WTC11 (cell line): Measurements from ENCODE around the gene KIRREL2. TPM values are rescaled to one million over a fixed set of nuclear protein-coding genes. Genes with fewer than 3 reads are reported as not detected.

ENCODE experiments used
- ATAC-seq: fragments of 200-7000 bp; cut with Tn5 transposase; 2 replicates; pipeline ENCODE4 v1.10.0; 2021; ENCODE audit warnings: mild to moderate bottlenecking, moderate library complexity
- CTCF ChIA-PET: fragments of 300-600 bp; sonication (Branson Sonifier 250); formaldehyde crosslinking; loops from one replicate; lab custom pipeline; 2021; ENCODE audit warnings: antibody characterized with exemption; lab: Charles Lee
- POLR2A ChIA-PET: fragments of 350-600 bp; sonication (Branson Sonifier 250); formaldehyde crosslinking; loops from one replicate; lab custom pipeline; 2021; ENCODE audit warnings: antibody characterized with exemption; lab: Charles Lee
- DNase-seq: peaks from one replicate; pipeline ENCODE4 v3.0.0; 2021; ENCODE audit warnings: low spot score
- H3K27ac Mint-ChIP-seq: 2 replicates; pipeline ENCODE4 v1.8.0; 2021; ENCODE audit warnings: mixed read lengths
- H3K27me3 Mint-ChIP-seq: 2 replicates; pipeline ENCODE4 v1.8.0; 2021; ENCODE audit warnings: low read depth, mild to moderate bottlenecking, moderate library complexity, mixed read lengths
- H3K36me3 Mint-ChIP-seq: 2 replicates; pipeline ENCODE4 v1.8.0; 2021; ENCODE audit warnings: mixed read lengths
- H3K4me1 Mint-ChIP-seq: 2 replicates; pipeline ENCODE4 v1.8.0; 2022; ENCODE audit warnings: mixed read lengths
- H3K4me3 Mint-ChIP-seq: 2 replicates; pipeline ENCODE4 v1.8.0; 2021; ENCODE audit warnings: mild to moderate bottlenecking, moderate library complexity, mixed read lengths
- H3K9me3 Mint-ChIP-seq: 2 replicates; pipeline ENCODE4 v1.8.0; 2021; ENCODE audit warnings: mixed read lengths
- AFF4 ChIP-seq: sonication (generic); formaldehyde crosslinking; IDR thresholded peaks from 2 replicates; pipeline ENCODE4 v1.8.1; 2023; ENCODE audit warnings: mild to moderate bottlenecking, missing genetic modification reagents, borderline replicate concordance
- ATF2 ChIP-seq: sonication (generic); formaldehyde crosslinking; IDR thresholded peaks from 2 replicates; pipeline ENCODE4 v1.8.1; 2022; ENCODE audit warnings: low read depth, missing genetic modification reagents, borderline replicate concordance
- E2F1 ChIP-seq: sonication (generic); formaldehyde crosslinking; IDR thresholded peaks from 2 replicates; pipeline ENCODE4 v1.8.0; 2022; ENCODE audit warnings: mild to moderate bottlenecking, missing genetic modification reagents
- FOXP4 ChIP-seq: sonication (generic); formaldehyde crosslinking; IDR thresholded peaks from 2 replicates; pipeline ENCODE4 v1.8.0; 2022; ENCODE audit warnings: mild to moderate bottlenecking, missing genetic modification reagents
- HMGA2 ChIP-seq: fragments of 250-450 bp; sonication (Bioruptor Pico); IDR thresholded peaks from 2 replicates; pipeline ENCODE4 v1.4.0; 2021; ENCODE audit warnings: mild to moderate bottlenecking, moderate library complexity
- IRF1 ChIP-seq: sonication (generic); formaldehyde crosslinking; IDR thresholded peaks from 2 replicates; pipeline ENCODE4 v1.8.0; 2023; ENCODE audit warnings: missing genetic modification reagents
- MXD4 ChIP-seq: fragments of 250-450 bp; sonication (Bioruptor Pico); IDR thresholded peaks from 2 replicates; pipeline ENCODE4 v1.8.0; 2021; ENCODE audit warnings: mild to moderate bottlenecking, moderate library complexity, borderline replicate concordance
- NR1H2 ChIP-seq: sonication (generic); formaldehyde crosslinking; IDR thresholded peaks from 2 replicates; pipeline ENCODE4 v1.9.0; 2021; ENCODE audit warnings: mild to moderate bottlenecking, moderate library complexity, missing genetic modification reagents
- USF1 ChIP-seq: sonication (generic); formaldehyde crosslinking; IDR thresholded peaks from 2 replicates; pipeline ENCODE4 v1.8.0; 2022; ENCODE audit warnings: mild to moderate bottlenecking, missing genetic modification reagents
- ZNF121 ChIP-seq: sonication (generic); formaldehyde crosslinking; IDR thresholded peaks from 2 replicates; pipeline ENCODE4 v1.8.0; 2023; ENCODE audit warnings: missing genetic modification reagents
- ZNF263 ChIP-seq: sonication (generic); formaldehyde crosslinking; IDR thresholded peaks from 2 replicates; pipeline ENCODE4 v1.8.1; 2022; ENCODE audit warnings: low read depth, mild to moderate bottlenecking, moderate library complexity, missing genetic modification reagents
- total RNA-seq: library from RNA; stranded (reverse); gene quantifications from 3 replicates; pipeline ENCODE4 v1.2.3, GENCODE V29; 2021

KIRREL2 gene
- total RNA-seq, 1 experiment from 2014 or later = 4.7 TPM

- no peak for TF ChIP-seq E2F1 (CRISPR knock-in tag)
- TF ChIP-seq USF1 = no peak
- no peak for TF ChIP-seq FOXP4
Observed at GRCh38 chr19:35901854-35902661, 45.3 kb downstream of the KIRREL2 start, which contains the start of gene HCST (continued).

- Mint-ChIP-seq H3K4me3 (peak overlapping the region; percentile 88), H3K27me3 (peaks cover 18% of the 10 kb centered on the region), H3K4me1 (peaks cover 26% of the 10 kb centered on the region), H3K9me3 (no peaks in the 10 kb centered on the region), H3K27ac (peak overlapping the region; percentile 93), H3K36me3 (no peaks in the 10 kb centered on the region)
- TF ChIP-seq MXD4 (no peak), AFF4 (CRISPR knock-in tag) (no peak), ATF2 (CRISPR knock-in tag) (no peak), ZNF121 (CRISPR knock-in tag) (peak; percentile 97), NR1H2 (CRISPR knock-in tag) (no peak), HMGA2 (CRISPR knock-in tag) (no peak), ZNF263 (CRISPR knock-in tag) (no peak), IRF1 (no peak)
- DNase-seq (no peak), ATAC-seq (no peak)
- ChIA-PET POLR2A (no interaction called here), CTCF (interaction anchor here (1.0 kb wide), 1 partner anchor 21 kb away, joined by 3 read pairs; no protein-coding TSS in a partner anchor)
Observed at GRCh38 chr19:35902870-35903475, 46.3 kb downstream of the KIRREL2 start.
